ENCODE data around the gene PAX7. TPM values are rescaled to one million over a fixed set of nuclear protein-coding genes. Genes with fewer than 3 reads are reported as not detected.

Gene PAX7
- total and polyA plus RNA-seq, 7 donors = not detected

- no peak for TF ChIP-seq POLR2A (IDR thresholded peaks at IDR 0.05)
- no peak for TF ChIP-seq POLR2AphosphoS5 (IDR thresholded peaks at IDR 0.05)
- no peak for TF ChIP-seq CTCF (IDR thresholded peaks at IDR 0.05)
- no peak for TF ChIP-seq EP300 (IDR thresholded peaks at IDR 0.05)
- DNase-seq = no peak
- Histone ChIP-seq H3K27me3 (peaks cover 91 to 100% (median 99%) of the 10 kb centered on the region in 3 donors), H3K4me1 (peaks cover 0 to 15% (median 11%) of the 10 kb centered on the region in 4 donors), H3K36me3 (no peaks in the 10 kb centered on the region), H3K4me3 (no peak overlapping the region), H3K9me3 (no peaks in the 10 kb centered on the region), H3K27ac (no peak overlapping the region)
- WGBS, 2 donors = 4 to 8% methylated on average over 40 of the region's 40 CpGs
- intact Hi-C loops (cut with DNase I) = no loop called here
Measured at GRCh38 chr1:18635891-18636595, 5.4 kb downstream of the PAX7 start.

DNA sequence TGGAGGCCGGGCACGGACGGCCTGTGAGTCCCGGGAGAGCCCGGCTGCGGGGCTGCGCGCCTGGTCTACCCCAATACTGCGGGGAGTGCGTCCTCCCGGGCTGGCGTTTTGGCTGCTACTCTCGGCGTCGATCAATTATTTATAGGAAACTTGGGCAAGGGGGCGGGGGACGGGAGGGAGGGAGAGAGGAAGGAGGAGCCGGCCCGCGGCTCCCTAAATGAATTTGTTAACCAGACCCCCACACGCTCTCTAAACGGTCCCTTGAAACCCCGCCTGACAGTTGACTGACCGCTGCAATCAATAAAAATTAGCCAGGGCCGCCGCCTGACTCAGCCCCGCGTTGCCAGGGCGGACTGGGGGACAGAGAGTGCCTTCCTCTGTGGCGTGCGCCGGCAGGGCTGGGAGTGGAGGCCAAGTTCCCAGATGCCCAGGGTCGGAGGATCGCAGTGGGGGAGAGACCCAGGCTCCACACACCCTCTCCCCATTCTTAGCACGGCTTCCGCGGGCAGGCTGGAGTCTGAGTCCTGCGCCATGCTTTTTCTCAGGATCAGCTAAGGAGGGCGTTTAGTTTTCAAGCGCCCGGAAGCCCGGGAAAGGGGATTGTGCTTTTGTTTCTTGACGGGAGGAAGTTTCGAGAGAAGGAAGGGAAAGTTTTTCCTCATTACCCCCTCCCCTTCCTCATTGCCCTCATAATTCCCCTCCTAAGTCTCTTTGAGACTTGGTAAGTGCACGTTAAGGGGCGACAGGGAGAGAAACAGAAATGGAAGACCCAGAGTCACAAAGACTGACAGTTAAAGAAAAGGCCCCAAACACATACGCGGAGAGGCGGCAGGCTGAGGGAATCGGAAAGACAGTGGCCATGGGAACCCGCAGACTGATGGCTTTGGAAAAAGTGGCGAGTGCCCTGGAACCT, 6.2 kb downstream of the PAX7 start:
- WGBS, 2 donors = 4% methylated on average over 52 of the region's 52 CpGs
- Histone ChIP-seq H3K36me3 (no peaks in the 10 kb centered on the region), H3K4me1 (peaks cover 0 to 8% (median 4%) of the 10 kb centered on the region in 4 donors), H3K27me3 (peaks cover 89 to 100% (median 99%) of the 10 kb centered on the region in 3 donors), H3K27ac (no peak overlapping the region), H3K4me3 (no peak overlapping the region), H3K9me3 (no peaks in the 10 kb centered on the region)
- DNase-seq = no peak
- TF ChIP-seq EP300 (IDR thresholded peaks at IDR 0.05) (no peak), POLR2A (IDR thresholded peaks at IDR 0.05) (no peak), CTCF (IDR thresholded peaks at IDR 0.05) (no peak), POLR2AphosphoS5 (IDR thresholded peaks at IDR 0.05) (no peak)
- intact Hi-C loops (cut with DNase I) = no loop called here

DNA sequence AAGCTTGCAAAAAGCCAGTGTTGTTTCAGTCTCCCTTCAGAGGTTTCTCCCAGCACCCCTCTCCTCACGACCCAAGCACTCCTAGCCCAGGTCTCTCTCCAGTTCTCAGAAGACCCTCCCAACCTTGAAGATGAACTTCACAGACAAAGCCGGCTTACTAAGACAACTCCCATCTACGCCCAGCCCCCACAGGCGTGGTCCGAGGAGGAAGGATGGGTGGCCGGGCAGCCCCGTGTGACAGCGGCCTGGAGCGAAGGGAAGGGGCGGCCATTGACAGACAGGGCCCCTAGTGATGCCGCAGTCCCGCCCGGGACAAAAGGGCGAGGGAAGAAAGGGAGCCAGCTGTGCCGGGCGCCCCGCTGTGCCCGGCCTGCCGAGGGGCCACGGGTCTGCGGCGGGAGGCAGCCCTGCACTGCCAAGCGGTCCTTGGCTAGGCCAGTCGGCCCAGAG, 6.9 kb downstream of the PAX7 start:
- H3K36me3 ChIP-seq = no peaks in the 10 kb centered on the region
- no peak for DNase-seq
- H3K27ac ChIP-seq = no peak overlapping the region
- no peak for TF ChIP-seq CTCF (IDR thresholded peaks at IDR 0.05)
- peaks cover 0 to 7% (median 3%) of the 10 kb centered on the region in 4 donors for H3K4me1 ChIP-seq
- 5 to 9% methylated on average over 24 of the region's 24 CpGs for WGBS, 2 donors
- H3K4me3 ChIP-seq = no peak overlapping the region
- peaks cover 87 to 100% (median 99%) of the 10 kb centered on the region in 3 donors for H3K27me3 ChIP-seq
- H3K9me3 ChIP-seq = no peaks in the 10 kb centered on the region
- intact Hi-C loops (cut with DNase I) = no loop called here

GRCh38 chr1:18637962-18638834, 7.6 kb downstream of the PAX7 start:
- no peak for TF ChIP-seq CTCF (IDR thresholded peaks at IDR 0.05)
- no peak for TF ChIP-seq POLR2AphosphoS5 (IDR thresholded peaks at IDR 0.05)
- no peak for TF ChIP-seq POLR2A (IDR thresholded peaks at IDR 0.05)
- DNase-seq = no peak
- intact Hi-C loops (cut with DNase I) = no loop called here
- H3K27me3 ChIP-seq = peaks cover 87 to 100% (median 99%) of the 10 kb centered on the region in 3 donors
- no peaks in the 10 kb centered on the region for H3K36me3 ChIP-seq
- H3K9me3 ChIP-seq = no peaks in the 10 kb centered on the region
- no peak overlapping the region for H3K4me3 ChIP-seq
- peaks cover 0 to 11% (median 6%) of the 10 kb centered on the region in 4 donors for H3K4me1 ChIP-seq
- no peak overlapping the region for H3K27ac ChIP-seq
- WGBS, 2 donors = 8 to 11% methylated on average over 15 of the region's 15 CpGs

Data from sigmoid colon (tissue), 7 donors.